Measurements from ENCODE around the gene ZNF438. TPM values are rescaled to one million over a fixed set of nuclear protein-coding genes. Genes with fewer than 3 reads are reported as not detected.

The ZNF438 gene
- total RNA-seq, 2 experiments from 2014 or later: 3.1 to 3.7 TPM

GRCh38 chr10:30849231-30850035 is 182.2 kb downstream of the ZNF438 start:
- intact Hi-C loops (cut with DNase I, micrococcal nuclease): loop anchor here in 1 of 2 experiments (5.0 kb wide), 1 partner anchor 122 kb away; no protein-coding TSS in a partner anchor
- POLR2A ChIA-PET: no interaction called here
- Mint-ChIP-seq H3K27me3 (no peaks in the 10 kb centered on the region), H3K4me1 (peaks cover 5% of the 10 kb centered on the region), H3K4me3 (no peak overlapping the region), H3K27ac (no peak overlapping the region), H3K36me3 (ENCODE audit: low read depth) (peaks cover 2% of the 10 kb centered on the region), H3K9me3 (ENCODE audit: low read depth) (no peaks in the 10 kb centered on the region)
- CTCF ChIA-PET: no interaction called here
- no peak for ATAC-seq
- no peak for DNase-seq

- H3K27me3 Mint-ChIP-seq: no peaks in the 10 kb centered on the region
- ChIA-PET CTCF (no interaction called here), POLR2A (no interaction called here)
- ATAC-seq: no peak
- intact Hi-C loops (cut with DNase I, micrococcal nuclease): loop anchor here in 1 of 2 experiments (5.0 kb wide), 1 partner anchor 121 kb away; no protein-coding TSS in a partner anchor
- H3K9me3 Mint-ChIP-seq (ENCODE audit: low read depth): no peaks in the 10 kb centered on the region
- peaks cover 2% of the 10 kb centered on the region for H3K36me3 Mint-ChIP-seq (ENCODE audit: low read depth)
- DNase-seq: peak; percentile 8
- H3K27ac Mint-ChIP-seq: no peak overlapping the region
- peaks cover 5% of the 10 kb centered on the region for H3K4me1 Mint-ChIP-seq
- no peak overlapping the region for H3K4me3 Mint-ChIP-seq
These were observed 183.2 kb downstream of the ZNF438 start for GRCh38 chr10:30848396-30849032.

DNA sequence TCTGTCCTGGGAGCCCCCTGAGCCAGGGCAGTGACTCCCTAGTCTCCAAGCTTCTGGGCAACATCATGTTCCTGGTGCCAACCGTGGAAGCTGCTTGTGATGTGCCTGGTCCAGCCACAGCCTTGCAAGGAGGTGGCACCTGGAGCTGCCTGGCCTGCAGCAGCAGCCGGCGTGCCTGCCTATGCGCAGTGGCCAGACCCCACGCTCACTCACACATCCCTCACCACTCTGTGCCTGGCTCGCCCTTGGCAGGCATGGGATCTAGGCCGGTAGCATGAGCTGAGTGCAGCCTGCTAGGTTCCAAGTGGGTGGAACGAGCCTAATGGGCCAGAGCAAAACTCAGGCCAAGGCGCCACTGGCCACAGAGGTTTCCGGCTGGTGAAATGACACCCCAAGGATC is 184.0 kb downstream of the ZNF438 start:
- POLR2A ChIA-PET: interaction anchor here (0.6 kb wide), 1 partner anchor 115 kb away, joined by 3 read pairs; no protein-coding TSS in a partner anchor
- no peaks in the 10 kb centered on the region for H3K27me3 Mint-ChIP-seq
- DNase-seq (no peak), ATAC-seq (no peak)
- no peak overlapping the region for H3K27ac Mint-ChIP-seq
- CTCF ChIA-PET: interaction anchor here (0.7 to 1.0 kb wide), 2 partner anchors 149 to 178 kb away, joined by 3 to 5 read pairs; no protein-coding TSS in a partner anchor
- H3K4me3 Mint-ChIP-seq: no peak overlapping the region
- H3K4me1 Mint-ChIP-seq: peaks cover 5% of the 10 kb centered on the region
- H3K9me3 Mint-ChIP-seq (ENCODE audit: low read depth): no peaks in the 10 kb centered on the region
- intact Hi-C loops (cut with DNase I, micrococcal nuclease): loop anchor here in 1 of 2 experiments (5.0 kb wide), 1 partner anchor 120 kb away; no protein-coding TSS in a partner anchor
- peaks cover 2% of the 10 kb centered on the region for H3K36me3 Mint-ChIP-seq (ENCODE audit: low read depth)

DNA sequence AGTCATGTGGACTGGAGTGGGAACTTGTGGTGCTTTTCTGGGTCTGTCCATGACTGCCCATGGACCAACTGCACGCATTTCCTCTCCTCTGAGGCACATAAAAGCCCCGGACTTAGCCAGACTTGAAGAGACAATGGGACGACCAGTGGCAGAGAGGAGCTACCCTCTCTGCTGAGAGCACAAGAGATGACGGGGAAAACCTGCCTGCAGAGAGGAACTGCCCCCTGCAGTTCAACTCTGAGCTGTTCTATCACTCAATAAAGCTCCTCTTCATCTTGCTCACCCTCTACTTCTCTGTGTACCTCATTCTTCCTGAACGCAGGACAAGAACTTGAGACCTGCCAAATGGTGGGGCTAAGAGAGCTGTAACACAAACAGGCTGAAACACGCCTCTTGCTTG is 184.5 kb downstream of the ZNF438 start:
- ChIA-PET POLR2A (interaction anchor here (0.6 kb wide), 1 partner anchor 115 kb away, joined by 3 read pairs; no protein-coding TSS in a partner anchor), CTCF (interaction anchor here (0.7 to 1.0 kb wide), 2 partner anchors 150 to 178 kb away, joined by 3 to 5 read pairs; no protein-coding TSS in a partner anchor)
- Mint-ChIP-seq H3K27ac (no peak overlapping the region), H3K4me1 (peaks cover 5% of the 10 kb centered on the region), H3K27me3 (no peaks in the 10 kb centered on the region), H3K36me3 (ENCODE audit: low read depth) (peaks cover 2% of the 10 kb centered on the region), H3K9me3 (ENCODE audit: low read depth) (no peaks in the 10 kb centered on the region), H3K4me3 (no peak overlapping the region)
- intact Hi-C loops (cut with DNase I, micrococcal nuclease): loop anchor here in 1 of 2 experiments (5.0 kb wide), 1 partner anchor 120 kb away; no protein-coding TSS in a partner anchor
- ATAC-seq: no peak
- DNase-seq: no peak

GRCh38 chr10:30846710-30847109 is 185.0 kb downstream of the ZNF438 start:
- DNase-seq (no peak), ATAC-seq (no peak)
- Mint-ChIP-seq H3K27ac (no peak overlapping the region), H3K4me1 (peaks cover 5% of the 10 kb centered on the region), H3K4me3 (no peak overlapping the region), H3K36me3 (ENCODE audit: low read depth) (peaks cover 2% of the 10 kb centered on the region), H3K27me3 (no peaks in the 10 kb centered on the region), H3K9me3 (ENCODE audit: low read depth) (no peaks in the 10 kb centered on the region)
- intact Hi-C loops (cut with DNase I, micrococcal nuclease): loop anchor here in 1 of 2 experiments (5.0 kb wide), 1 partner anchor 119 kb away; no protein-coding TSS in a partner anchor
- POLR2A ChIA-PET: no interaction called here
- CTCF ChIA-PET: interaction anchor here (0.7 kb wide), 1 partner anchor 150 kb away, joined by 5 read pairs; no protein-coding TSS in a partner anchor

GRCh38 chr10:30842894-30843293 is 188.8 kb downstream of the ZNF438 start:
- ChIA-PET CTCF (interaction anchor here (0.6 to 1.0 kb wide), 2 partner anchors 28 to 235 kb away, joined by 3 to 4 read pairs; no protein-coding TSS in a partner anchor), POLR2A (no interaction called here)
- Mint-ChIP-seq H3K27ac (no peak overlapping the region), H3K36me3 (ENCODE audit: low read depth) (no peaks in the 10 kb centered on the region), H3K9me3 (ENCODE audit: low read depth) (no peaks in the 10 kb centered on the region), H3K27me3 (no peaks in the 10 kb centered on the region), H3K4me3 (no peak overlapping the region), H3K4me1 (no peaks in the 10 kb centered on the region)
- no peak for ATAC-seq
- intact Hi-C loops (cut with DNase I, micrococcal nuclease): no loop called here
- DNase-seq: no peak

DNA sequence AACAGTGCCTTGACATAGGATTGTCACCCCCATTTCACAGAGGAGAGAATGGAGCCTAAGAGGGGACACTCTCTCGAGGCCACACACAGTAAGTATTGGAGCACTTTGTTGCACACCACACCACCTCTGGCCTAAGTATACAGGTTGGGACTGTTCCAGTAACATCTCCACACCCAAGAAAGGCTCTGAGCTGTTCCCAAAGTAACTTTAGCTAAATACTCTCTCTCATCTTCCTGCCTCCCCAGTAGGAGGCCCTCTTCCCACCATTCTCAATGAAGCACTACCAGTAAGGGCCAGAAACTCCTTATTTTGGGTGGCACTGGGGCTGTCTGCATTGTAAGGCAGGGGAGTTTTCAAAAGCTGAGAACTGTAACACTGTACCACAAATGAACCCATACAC is 189.5 kb downstream of the ZNF438 start:
- ChIA-PET CTCF (interaction anchor here (1.0 kb wide), 1 partner anchor 236 kb away, joined by 3 read pairs; no protein-coding TSS in a partner anchor), POLR2A (no interaction called here)

DNA sequence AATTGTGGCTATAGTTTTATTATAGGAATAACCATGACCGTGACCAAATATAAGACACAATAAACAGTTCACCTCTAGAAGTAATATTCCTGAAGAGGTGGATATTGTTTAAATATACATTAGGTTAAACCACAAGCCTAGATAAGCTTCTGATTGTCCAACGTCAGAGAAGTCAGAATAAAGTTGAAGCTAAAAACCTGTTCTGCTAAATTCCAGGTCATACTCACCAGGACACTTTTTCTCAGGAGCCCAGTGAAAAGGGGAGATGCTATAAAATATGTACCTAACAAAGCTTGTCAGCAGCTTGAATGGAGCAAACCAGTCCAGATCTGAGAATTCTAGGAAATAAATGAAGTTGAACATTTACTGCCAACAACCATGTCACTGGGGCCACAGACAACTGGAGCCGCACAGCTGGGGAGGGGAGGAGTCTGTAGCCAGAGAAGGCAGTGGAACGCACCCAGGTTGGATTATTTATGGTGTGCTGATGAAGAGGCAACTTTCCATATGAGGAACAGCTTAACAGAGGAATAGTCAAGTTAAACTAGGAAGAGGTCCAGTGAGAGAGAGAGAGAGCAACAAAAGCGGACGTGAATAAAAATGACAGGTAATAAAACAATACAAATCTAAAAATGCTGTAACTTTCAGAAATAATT is 191.1 kb downstream of the ZNF438 start:
- POLR2A ChIA-PET: interaction anchor here (0.6 kb wide), 1 partner anchor 36 kb away, joined by 3 read pairs; no protein-coding TSS in a partner anchor
- H3K4me3 Mint-ChIP-seq: no peak overlapping the region
- intact Hi-C loops (cut with DNase I, micrococcal nuclease): no loop called here
- H3K9me3 Mint-ChIP-seq (ENCODE audit: low read depth): no peaks in the 10 kb centered on the region
- H3K27ac Mint-ChIP-seq: no peak overlapping the region
- H3K4me1 Mint-ChIP-seq: no peaks in the 10 kb centered on the region
- CTCF ChIA-PET: no interaction called here
- ATAC-seq: no peak
- no peaks in the 10 kb centered on the region for H3K27me3 Mint-ChIP-seq
- DNase-seq: no peak
- no peaks in the 10 kb centered on the region for H3K36me3 Mint-ChIP-seq (ENCODE audit: low read depth)

More for the DNA sequence above, 189.5 kb downstream of the ZNF438 start:
- intact Hi-C loops (cut with DNase I, micrococcal nuclease): no loop called here
- Mint-ChIP-seq H3K9me3 (ENCODE audit: low read depth) (no peaks in the 10 kb centered on the region), H3K27ac (no peak overlapping the region), H3K4me1 (no peaks in the 10 kb centered on the region), H3K4me3 (no peak overlapping the region), H3K27me3 (no peaks in the 10 kb centered on the region), H3K36me3 (ENCODE audit: low read depth) (no peaks in the 10 kb centered on the region)
- DNase-seq (no peak), ATAC-seq (no peak)

GRCh38 chr10:30839652-30840051 is 192.0 kb downstream of the ZNF438 start:
- Mint-ChIP-seq H3K4me3 (no peak overlapping the region), H3K27ac (no peak overlapping the region), H3K9me3 (ENCODE audit: low read depth) (no peaks in the 10 kb centered on the region), H3K4me1 (no peaks in the 10 kb centered on the region), H3K36me3 (ENCODE audit: low read depth) (no peaks in the 10 kb centered on the region), H3K27me3 (no peaks in the 10 kb centered on the region)
- ChIA-PET POLR2A (no interaction called here), CTCF (interaction anchor here (0.6 to 1.4 kb wide), 2 partner anchors 13 to 797 kb away, joined by 3 to 4 read pairs; no protein-coding TSS in a partner anchor)
- intact Hi-C loops (cut with DNase I, micrococcal nuclease): no loop called here
- ATAC-seq (no peak), DNase-seq (no peak)

GRCh38 chr10:30836406-30836805 is 195.3 kb downstream of the ZNF438 start:
- H3K36me3 Mint-ChIP-seq (ENCODE audit: low read depth): no peaks in the 10 kb centered on the region

GRCh38 chr10:30835146-30835545 is 196.5 kb downstream of the ZNF438 start:
- no peaks in the 10 kb centered on the region for H3K27me3 Mint-ChIP-seq
- POLR2A ChIA-PET: no interaction called here
- intact Hi-C loops (cut with DNase I, micrococcal nuclease): no loop called here
- no peaks in the 10 kb centered on the region for H3K36me3 Mint-ChIP-seq (ENCODE audit: low read depth)
- no peaks in the 10 kb centered on the region for H3K9me3 Mint-ChIP-seq (ENCODE audit: low read depth)
- no peaks in the 10 kb centered on the region for H3K4me1 Mint-ChIP-seq
- H3K27ac Mint-ChIP-seq: no peak overlapping the region
- CTCF ChIA-PET: interaction anchor here (0.7 kb wide), 1 partner anchor 760 kb away, joined by 4 read pairs; no protein-coding TSS in a partner anchor
- no peak for DNase-seq
- no peak for ATAC-seq
- H3K4me3 Mint-ChIP-seq: no peak overlapping the region

More at GRCh38 chr10:30836406-30836805, 195.3 kb downstream of the ZNF438 start:
- no peaks in the 10 kb centered on the region for H3K4me1 Mint-ChIP-seq
- no peak overlapping the region for H3K27ac Mint-ChIP-seq
- intact Hi-C loops (cut with DNase I, micrococcal nuclease): no loop called here
- ATAC-seq: no peak
- no peaks in the 10 kb centered on the region for H3K9me3 Mint-ChIP-seq (ENCODE audit: low read depth)
- no peak overlapping the region for H3K4me3 Mint-ChIP-seq
- POLR2A ChIA-PET: no interaction called here
- H3K27me3 Mint-ChIP-seq: no peaks in the 10 kb centered on the region
- CTCF ChIA-PET: interaction anchor here (0.9 kb wide), 1 partner anchor 153 kb away, joined by 5 read pairs; no protein-coding TSS in a partner anchor
- no peak for DNase-seq

All from activated CD4-positive, alpha-beta T cell treated with anti-CD3 and anti-CD28 coated beads for 36 hours (primary cell).